MM.1S (cell line): ENCODE results near the gene RRP12.

Experiments
- DNase-seq: peaks from one replicate; pipeline ENCODE4 v3.0.0-alpha.2; 2015
- H2AFZ ChIP-seq: fragments of 300-600 bp; sonication (generic); 2 replicates; pipeline ENCODE4 v1.6.0; 2016; ENCODE audit warnings: antibody characterized with exemption, low read length
- H3F3A ChIP-seq: fragments of 300-600 bp; sonication (generic); 2 replicates; pipeline ENCODE4 v1.6.1; 2016; ENCODE audit warnings: mild to moderate bottlenecking, antibody characterized with exemption, low read length, moderate library complexity, mixed read lengths; ENCODE audit not compliant: insufficient read depth
- H3K27ac ChIP-seq: fragments of 300-600 bp; sonication (generic); 2 replicates; pipeline ENCODE4 v1.5.1; 2016; ENCODE audit warnings: mild to moderate bottlenecking, low read length
- H3K27me3 ChIP-seq: fragments of 300-600 bp; sonication (generic); replicated peaks from 2 replicates; pipeline ENCODE4 v1.6.0; 2016; ENCODE audit warnings: low read length; ENCODE audit not compliant: insufficient read depth
- H3K36me3 ChIP-seq: fragments of 300-600 bp; sonication (generic); replicated peaks from 2 replicates; pipeline ENCODE4 v1.6.1; 2016; ENCODE audit warnings: mild to moderate bottlenecking, low read length, mixed read lengths; ENCODE audit not compliant: insufficient read depth
- H3K4me1 ChIP-seq: fragments of 300-600 bp; sonication (generic); 2 replicates; pipeline ENCODE4 v1.6.1; 2016; ENCODE audit warnings: low read length, mixed read lengths
- H3K4me2 ChIP-seq: fragments of 300-600 bp; sonication (generic); 2 replicates; pipeline ENCODE4 v1.6.0; 2016; ENCODE audit warnings: low read depth, low read length
- H3K4me3 ChIP-seq: fragments of 300-600 bp; sonication (generic); 2 replicates; pipeline ENCODE4 v1.5.1; 2016; ENCODE audit warnings: low read length, mixed read lengths
- H3K79me2 ChIP-seq: fragments of 300-600 bp; sonication (generic); 2 replicates; pipeline ENCODE4 v1.6.1; 2016; ENCODE audit warnings: mixed run types, low read length, mixed read lengths
- H3K9ac ChIP-seq: fragments of 300-600 bp; sonication (generic); 2 replicates; pipeline ENCODE4 v1.6.1; 2016; ENCODE audit warnings: low read length, mixed read lengths
- H3K9me2 ChIP-seq: fragments of 300-600 bp; sonication (generic); replicated peaks from 2 replicates; pipeline ENCODE4 v1.6.1; 2016; ENCODE audit warnings: mild to moderate bottlenecking, low read length, mixed read lengths; ENCODE audit not compliant: insufficient read depth
- H3K9me3 ChIP-seq: fragments of 300-600 bp; sonication (generic); replicated peaks from 2 replicates; pipeline ENCODE4 v1.6.1; 2016; ENCODE audit warnings: mild to moderate bottlenecking, low read length, mixed read lengths; ENCODE audit not compliant: insufficient read depth
- H4K20me1 ChIP-seq: fragments of 300-600 bp; sonication (generic); 2 replicates; pipeline ENCODE4 v1.6.1; 2016; ENCODE audit warnings: mild to moderate bottlenecking, low read length, moderate library complexity, mixed read lengths; ENCODE audit not compliant: insufficient read depth
- CTCF ChIP-seq: fragments of 300-600 bp; sonication (generic); IDR thresholded peaks from 2 replicates; pipeline ENCODE4 v1.5.1; 2016; ENCODE audit warnings: antibody characterized with exemption, low read length, mixed read lengths
- EZH2 ChIP-seq: fragments of 300-600 bp; sonication (generic); optimal IDR thresholded peaks from 2 replicates; pipeline ENCODE3; 2017; ENCODE audit warnings: low read depth, mild to moderate bottlenecking, antibody characterized with exemption, low read length, mixed read lengths
- EZH2phosphoT487 ChIP-seq: fragments of 300-600 bp; sonication (generic); IDR thresholded peaks from 2 replicates; pipeline ENCODE4 v1.6.1; 2018; ENCODE audit warnings: antibody characterized with exemption, low read length

The RRP12 gene

GRCh38 chr10:97333601-97334369 is 67.4 kb downstream of the RRP12 start:
- Histone ChIP-seq H3K27ac (no peak overlapping the region), H3K4me2 (peak overlapping the region; percentile 89), H3F3A (0 out of 2 replicates have a peak, but pooled peaks cover 2% of the 10 kb centered on the region), H3K79me2 (peaks cover 10% of the 10 kb centered on the region), H3K4me3 (peak overlapping the region; percentile 83), H3K4me1 (peaks cover 12% of the 10 kb centered on the region; the same call in 1 of the 2 replicates), H2AFZ (peak overlapping the region; percentile 69; the same call in 1 of the 2 replicates), H3K9me2 (no peaks in the 10 kb centered on the region), H3K36me3 (no peaks in the 10 kb centered on the region), H3K9me3 (no peaks in the 10 kb centered on the region), H4K20me1 (no peaks in the 10 kb centered on the region), H3K27me3 (peaks cover 29% of the 10 kb centered on the region), H3K9ac (peak overlapping the region; percentile 90; the same call in 1 of the 2 replicates)
- TF ChIP-seq EZH2phosphoT487 (no peak), EZH2 (no peak), CTCF (no peak)
- no peak for DNase-seq

DNA sequence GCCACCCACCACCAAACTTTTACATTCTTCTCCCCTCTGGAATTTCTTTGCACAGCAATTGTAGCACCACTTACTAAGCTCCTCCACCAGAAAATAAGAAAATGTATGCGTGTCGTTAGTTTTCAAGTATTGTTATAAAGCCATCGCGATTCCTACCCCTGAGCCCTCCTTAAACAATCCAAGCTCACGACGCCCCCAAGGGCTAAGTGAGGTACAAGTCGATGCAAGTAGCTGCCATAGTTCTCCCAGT is 67.9 kb downstream of the RRP12 start:
- no peak overlapping the region for H3K27ac ChIP-seq
- no peaks in the 10 kb centered on the region for H3K9me2 ChIP-seq
- peaks cover 29% of the 10 kb centered on the region for H3K27me3 ChIP-seq
- no peaks in the 10 kb centered on the region for H3K36me3 ChIP-seq
- peaks cover 16% of the 10 kb centered on the region; the same call in 1 of the 2 replicates for H3K4me1 ChIP-seq
- H3K4me3 ChIP-seq: peak overlapping the region; percentile 64
- 0 out of 2 replicates have a peak overlapping the region, but pooled peaks have one; percentile 69 for H2AFZ ChIP-seq
- H3K4me2 ChIP-seq: peak overlapping the region; percentile 89
- TF ChIP-seq CTCF: no peak
- no peak for TF ChIP-seq EZH2phosphoT487
- no peak for TF ChIP-seq EZH2
- H3K9ac ChIP-seq: peak overlapping the region; percentile 53; the same call in 1 of the 2 replicates
- no peaks in the 10 kb centered on the region for H3K9me3 ChIP-seq
- DNase-seq: no peak
- H4K20me1 ChIP-seq: no peaks in the 10 kb centered on the region
- H3F3A ChIP-seq: 0 out of 2 replicates have a peak, but pooled peaks cover 5% of the 10 kb centered on the region
- H3K79me2 ChIP-seq: peaks cover 10% of the 10 kb centered on the region

- no peaks in the 10 kb centered on the region for H3K36me3 ChIP-seq
- H3K9me3 ChIP-seq: no peaks in the 10 kb centered on the region
- peaks cover 10% of the 10 kb centered on the region for H3K79me2 ChIP-seq
- no peaks in the 10 kb centered on the region for H3K9me2 ChIP-seq
- peaks cover 28% of the 10 kb centered on the region for H3K27me3 ChIP-seq
- TF ChIP-seq CTCF (no peak), EZH2phosphoT487 (no peak), EZH2 (no peak)
- no peak overlapping the region for H3K9ac ChIP-seq
- H3K4me1 ChIP-seq: peaks cover 16% of the 10 kb centered on the region; the same call in 1 of the 2 replicates
- no peak overlapping the region for H3K27ac ChIP-seq
- 0 out of 2 replicates have a peak, but pooled peaks cover 5% of the 10 kb centered on the region for H3F3A ChIP-seq
- H3K4me3 ChIP-seq: peak overlapping the region; percentile 64; the same call in 1 of the 2 replicates
- DNase-seq: no peak
- peak overlapping the region; percentile 89 for H3K4me2 ChIP-seq
- no peaks in the 10 kb centered on the region for H4K20me1 ChIP-seq
- H2AFZ ChIP-seq: no peak overlapping the region
Observed at GRCh38 chr10:97332591-97333350, 68.4 kb downstream of the RRP12 start.
